GM18907 (cell line): Measurements from ENCODE around the gene NSUN3.

Experiments
- ATAC-seq: cut with Tn5 transposase; IDR thresholded peaks from one replicate; pipeline ENCODE4 v1.9.1; 2021; ENCODE audit warnings: mild to moderate bottlenecking, moderate library complexity; ENCODE audit not compliant: unreplicated experiment

The NSUN3 gene

GRCh38 chr3:94117729-94118128 lies 54.9 kb downstream of the NSUN3 start:
- no peak for ATAC-seq

- ATAC-seq, result no peak
Observed at GRCh38 chr3:94118390-94118789, 55.5 kb downstream of the NSUN3 start.

GRCh38 chr3:94121161-94121560 lies 58.3 kb downstream of the NSUN3 start:
- no peak for ATAC-seq

- ATAC-seq, result no peak
Observed at GRCh38 chr3:94127115-94127514, 64.3 kb downstream of the NSUN3 start.

- no peak for ATAC-seq
Observed at GRCh38 chr3:94130690-94131089, 67.8 kb downstream of the NSUN3 start.

- no peak for ATAC-seq
Observed at GRCh38 chr3:94132777-94133176, 69.9 kb downstream of the NSUN3 start.

- ATAC-seq, result no peak
Observed at GRCh38 chr3:94136133-94136532, 73.3 kb downstream of the NSUN3 start.

GRCh38 chr3:94137377-94137776 lies 74.5 kb downstream of the NSUN3 start:
- no peak for ATAC-seq

GRCh38 chr3:94146455-94146854 lies 83.6 kb downstream of the NSUN3 start:
- no peak for ATAC-seq

- no peak for ATAC-seq
Observed at GRCh38 chr3:94147012-94147411, 84.2 kb downstream of the NSUN3 start.

GRCh38 chr3:94150113-94150512 lies 87.3 kb downstream of the NSUN3 start:
- no peak for ATAC-seq

- ATAC-seq, result no peak
Observed at GRCh38 chr3:94156626-94157025, 93.8 kb downstream of the NSUN3 start.

GRCh38 chr3:94158512-94158911 lies 95.7 kb downstream of the NSUN3 start:
- no peak for ATAC-seq

GRCh38 chr3:94159062-94159828 lies 96.4 kb downstream of the NSUN3 start:
- ATAC-seq, result no peak

- ATAC-seq, result no peak
Observed at GRCh38 chr3:94162700-94163099, 99.8 kb downstream of the NSUN3 start.

- no peak for ATAC-seq
Observed at GRCh38 chr3:94167346-94167745, 104.5 kb downstream of the NSUN3 start.

GRCh38 chr3:94167796-94168195 lies 104.9 kb downstream of the NSUN3 start:
- ATAC-seq, result no peak

- ATAC-seq, result peak; percentile 54
Observed at GRCh38 chr3:94171954-94172353, 109.1 kb downstream of the NSUN3 start.

GRCh38 chr3:94172695-94173310 lies 109.9 kb downstream of the NSUN3 start:
- ATAC-seq, result no peak

GRCh38 chr3:94173673-94174434 lies 111.0 kb downstream of the NSUN3 start:
- no peak for ATAC-seq

- no peak for ATAC-seq
Observed at GRCh38 chr3:94175677-94176076, 112.8 kb downstream of the NSUN3 start.
